OCI-M2 (cell line): ENCODE data around the gene WDR47.

Source experiments
- DNase-seq: peaks from one replicate; lab custom pipeline; 2025; ENCODE audit not compliant: unreplicated experiment; lab: John Stamatoyannopoulos, UW

The WDR47 gene

DNA sequence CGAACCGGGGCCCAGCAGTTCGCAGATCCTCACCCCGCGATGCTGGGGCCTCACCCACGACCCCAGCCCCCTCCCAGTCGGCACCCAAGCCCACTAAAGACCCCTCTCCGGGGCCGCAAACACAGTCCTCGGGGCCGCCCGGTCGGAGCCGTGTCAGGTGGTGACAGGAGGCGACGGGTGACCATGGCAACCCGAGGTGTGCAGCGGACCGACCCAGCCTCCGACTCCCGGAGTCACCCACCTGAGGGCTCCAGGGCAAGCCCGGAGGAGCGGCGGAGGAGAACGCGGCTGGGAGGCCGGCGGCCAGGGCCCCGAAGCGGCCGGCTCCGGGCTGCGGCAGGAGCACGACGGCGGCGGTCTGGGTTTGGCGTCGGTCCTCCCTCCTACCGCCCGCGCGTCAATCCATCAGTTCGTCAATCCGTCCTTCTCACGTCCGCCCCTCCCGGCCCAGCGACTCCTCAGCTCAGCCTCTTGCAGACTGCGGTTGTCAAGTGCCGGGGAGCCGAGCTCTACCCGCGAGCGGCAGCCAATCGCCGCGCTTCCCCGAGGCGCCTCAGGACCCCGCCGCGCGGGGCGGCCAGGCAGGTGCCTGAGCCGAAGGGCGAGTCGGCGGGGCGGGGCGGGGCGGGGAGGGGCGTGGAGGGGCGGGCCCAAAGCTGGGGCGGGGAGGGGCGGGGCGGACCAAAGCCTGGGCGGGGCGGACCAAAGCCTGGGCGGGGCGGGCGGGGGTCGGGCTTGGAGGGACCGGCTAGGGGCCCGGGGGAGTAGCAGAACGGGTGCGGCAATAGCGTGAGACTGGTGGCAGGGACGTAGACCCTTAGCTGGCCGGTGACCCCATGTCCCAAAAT, at the start of gene WDR47:
Gene WDR47 (minus strand): TSS at position 482 of the 848 bp plus-strand sequence. CDS start 18,590 bp downstream, outside the sequence.
- DNase-seq: no peak

DNA sequence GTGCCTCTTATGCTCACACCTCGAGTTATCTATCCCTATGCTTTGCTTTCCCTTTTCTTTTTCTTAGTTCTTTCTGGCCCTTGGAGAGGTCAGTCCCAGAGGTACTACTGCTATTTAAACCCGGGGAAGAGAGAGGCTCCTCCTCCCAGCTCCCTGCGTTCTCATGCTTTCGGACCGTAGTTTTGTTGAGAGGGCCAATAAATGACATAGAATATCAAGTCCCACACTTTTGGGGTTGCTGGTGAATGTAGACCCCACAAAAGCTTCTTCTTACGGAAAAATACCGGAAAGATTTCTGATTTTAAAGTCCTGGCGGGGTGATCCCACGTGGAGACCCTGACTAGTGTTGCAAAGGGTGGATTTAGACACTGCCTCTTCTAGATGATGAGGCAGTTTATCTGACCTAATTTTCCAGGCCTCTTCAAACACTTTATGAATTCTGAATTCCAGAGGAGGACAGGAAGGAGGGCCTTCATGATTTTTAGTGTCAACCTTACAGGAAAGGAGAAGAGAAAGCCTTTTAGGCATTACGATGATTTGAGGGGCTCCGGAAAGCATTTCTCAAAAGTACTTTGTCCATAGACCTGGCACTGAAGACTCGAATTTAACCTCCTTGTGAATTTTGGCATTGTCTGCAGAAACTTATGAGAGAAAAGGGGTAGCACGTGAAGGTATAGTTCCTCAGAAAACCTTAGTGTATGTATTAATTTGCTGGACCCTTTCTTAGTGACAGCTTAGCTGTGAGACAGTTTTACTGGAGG, 49.4 kb upstream of the WDR47 start:
- DNase-seq: no peak

DNA sequence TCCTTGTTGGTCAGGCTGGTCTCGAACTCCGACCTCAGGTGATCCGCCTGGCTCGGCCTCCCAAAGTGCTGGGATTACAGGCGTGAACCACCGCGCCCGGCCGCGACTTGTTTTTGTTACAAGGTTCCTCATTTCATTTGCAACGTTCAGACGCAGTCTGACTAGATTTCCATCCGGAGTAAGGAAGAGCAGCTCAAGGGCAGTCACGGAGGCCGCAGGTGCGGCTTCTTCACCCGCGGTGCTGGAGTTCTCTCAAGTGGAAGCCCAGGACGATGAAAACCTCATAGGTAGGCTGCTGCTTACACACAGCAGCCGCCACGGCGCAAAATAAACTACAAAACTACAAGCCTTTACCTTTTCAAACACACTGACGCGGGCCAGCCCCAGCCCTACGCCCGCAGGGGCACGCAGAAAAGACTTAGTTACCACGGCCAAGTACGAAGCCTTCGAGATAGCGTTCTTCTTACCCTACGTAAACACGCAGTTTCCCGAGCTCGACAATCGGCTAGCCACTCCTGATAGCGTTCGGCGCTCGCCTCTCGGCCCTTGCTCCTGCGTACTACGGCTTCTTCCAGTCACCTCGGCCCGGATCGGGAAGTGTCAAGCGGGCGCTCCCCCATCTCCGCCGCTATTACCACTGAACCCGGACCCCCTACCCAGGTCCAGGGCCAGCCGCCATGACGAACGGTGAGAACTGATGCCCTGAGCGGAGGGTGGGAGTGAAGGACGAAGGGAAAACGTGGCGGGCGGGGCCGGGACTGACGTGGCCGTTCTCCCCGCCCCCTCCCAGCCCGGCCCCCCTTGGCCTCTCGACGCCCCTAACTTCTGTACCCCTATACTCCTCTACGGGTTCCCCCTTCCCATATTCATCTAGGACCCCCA, 48.5 kb upstream of the WDR47 start, which contains the start of gene TMEM167B:
Gene TMEM167B (plus strand): TSS at position 569 of the 882 bp plus-strand sequence. CDS start 109 bp downstream, at position 678.
- DNase-seq: peak; percentile 80

DNA sequence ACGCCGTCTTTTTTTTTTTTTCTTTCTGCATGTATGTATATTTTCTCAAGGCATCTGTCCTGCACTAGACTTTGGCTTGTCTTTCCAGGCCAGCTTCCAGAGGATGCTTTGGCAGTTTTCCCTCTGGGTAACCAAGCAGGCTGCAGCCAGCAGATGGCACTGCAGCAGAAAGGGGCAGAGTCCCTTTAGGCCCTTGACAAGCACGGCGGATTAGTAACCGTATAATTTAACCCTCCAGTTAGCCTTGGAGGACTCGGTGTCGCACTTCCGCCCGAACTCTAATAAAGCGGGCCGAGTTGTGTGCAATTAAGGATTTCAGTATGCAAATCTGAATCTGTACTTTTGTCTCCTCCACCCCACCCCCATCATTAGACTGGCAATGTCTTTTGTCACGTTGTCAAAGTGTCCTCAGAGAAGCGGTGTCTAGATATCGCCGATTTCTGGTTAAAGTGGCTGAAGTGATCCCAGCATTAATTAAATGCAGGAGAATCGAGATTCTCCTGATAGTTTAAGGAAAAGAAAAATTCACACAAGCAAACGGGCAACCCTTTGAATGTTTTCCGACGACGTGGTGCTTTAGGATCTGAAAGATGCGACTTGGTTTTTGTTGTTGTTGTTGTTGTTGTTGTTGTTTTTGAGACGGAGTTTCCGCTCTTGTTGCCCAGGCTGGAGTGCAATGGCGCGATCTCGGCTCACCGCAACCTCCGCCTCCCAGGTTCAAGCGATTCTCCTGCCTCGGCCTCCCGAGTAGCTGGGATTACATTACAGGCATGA, 47.5 kb upstream of the WDR47 start:
- peak; percentile 20 for DNase-seq

DNA sequence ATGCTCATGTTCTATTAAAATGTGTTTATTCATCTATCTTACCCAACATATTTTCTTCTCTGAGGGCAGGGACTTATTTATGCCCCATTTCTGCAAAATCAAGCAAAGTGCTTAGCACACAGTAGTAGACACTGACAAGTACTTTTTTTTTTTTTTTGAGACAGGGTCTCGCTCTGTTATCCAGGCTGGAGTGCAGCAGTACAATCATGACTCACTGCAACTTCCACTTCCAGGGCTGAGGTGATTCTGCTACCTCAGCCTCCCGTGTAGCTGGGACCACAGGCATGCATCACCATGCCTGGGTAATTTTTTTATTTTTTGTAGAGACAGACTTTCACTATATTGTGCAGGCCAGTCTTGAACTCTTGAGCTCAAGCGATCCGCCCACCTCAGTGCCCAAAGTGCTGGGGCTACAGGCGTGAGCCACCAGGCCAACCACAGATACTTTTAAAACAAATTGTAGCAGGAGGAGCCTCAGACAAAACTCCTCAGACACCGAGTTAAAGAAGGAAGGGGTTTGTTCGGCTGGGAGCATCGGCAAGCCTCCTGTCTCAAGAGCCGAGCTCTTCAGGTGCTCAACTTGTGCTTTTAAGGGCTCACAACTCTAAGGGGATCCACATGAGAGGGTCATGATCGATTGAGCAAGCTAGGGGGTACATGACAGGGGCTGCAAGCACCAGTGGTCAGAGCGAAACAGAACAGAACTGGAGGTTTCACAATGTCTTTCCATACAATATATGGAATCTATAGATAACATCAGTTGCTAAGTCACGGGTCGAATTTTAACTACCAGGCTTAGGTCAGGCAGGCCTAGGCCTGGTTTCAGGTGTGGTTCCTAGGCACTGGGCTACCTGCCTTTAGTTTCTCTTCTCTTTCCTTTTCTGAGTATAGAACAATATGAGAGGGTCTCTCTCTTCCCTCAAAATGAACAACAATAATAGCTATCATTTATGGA, 42.9 kb upstream of the WDR47 start:
- DNase-seq: no peak

DNA sequence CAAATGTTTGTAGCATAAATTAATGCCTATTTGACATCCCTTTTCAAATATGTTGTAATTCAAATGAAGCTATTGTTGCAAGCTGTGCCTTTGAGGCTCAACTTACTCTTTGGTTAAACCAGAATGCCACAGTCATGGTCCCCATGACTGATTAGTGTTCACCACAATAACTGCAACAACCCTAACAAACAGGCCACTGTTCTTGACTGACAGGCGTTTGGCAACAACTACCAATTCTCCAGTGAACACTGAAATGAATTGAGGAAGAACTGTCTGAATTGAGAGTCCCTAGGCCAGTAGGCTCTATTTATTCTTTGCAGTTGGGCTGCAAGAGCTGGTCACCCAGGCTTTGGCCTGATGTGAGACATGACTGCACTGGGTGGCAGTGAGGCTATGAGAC, 42.0 kb upstream of the WDR47 start:
- no peak for DNase-seq

DNA sequence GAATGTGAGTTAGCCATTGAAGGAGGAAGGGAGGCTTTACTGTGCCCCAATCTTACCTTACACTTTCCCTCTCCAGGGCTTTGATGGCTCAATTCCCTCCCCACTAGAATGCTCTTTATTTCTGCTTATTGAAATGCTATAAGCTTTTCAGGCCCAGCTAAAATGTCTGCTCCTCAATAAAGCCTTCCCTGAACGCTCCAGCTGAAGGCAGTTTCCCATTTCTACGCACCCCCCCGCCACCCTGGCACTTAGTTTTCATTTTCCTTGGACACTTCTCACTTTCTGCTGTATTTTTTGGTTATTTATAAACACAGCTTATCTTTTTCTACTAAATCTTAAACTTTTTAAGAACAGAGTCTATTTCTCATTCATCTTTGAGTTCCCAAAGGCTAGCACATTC, 41.6 kb upstream of the WDR47 start:
- no peak for DNase-seq

- DNase-seq: no peak
Measured at GRCh38 chr1:109080441-109081082, 38.7 kb upstream of the WDR47 start.

GRCh38 chr1:109079240-109079622, 37.3 kb upstream of the WDR47 start:
- no peak for DNase-seq

GRCh38 chr1:109078317-109078716, 36.4 kb upstream of the WDR47 start:
- no peak for DNase-seq

- DNase-seq: peak; percentile 21
Measured at GRCh38 chr1:109075531-109076490, 33.9 kb upstream of the WDR47 start, which contains the start of gene TAF13. TAF13 (minus strand) TSS chr1:109076003; CDS start chr1:109075947, 56 bp downstream.

DNA sequence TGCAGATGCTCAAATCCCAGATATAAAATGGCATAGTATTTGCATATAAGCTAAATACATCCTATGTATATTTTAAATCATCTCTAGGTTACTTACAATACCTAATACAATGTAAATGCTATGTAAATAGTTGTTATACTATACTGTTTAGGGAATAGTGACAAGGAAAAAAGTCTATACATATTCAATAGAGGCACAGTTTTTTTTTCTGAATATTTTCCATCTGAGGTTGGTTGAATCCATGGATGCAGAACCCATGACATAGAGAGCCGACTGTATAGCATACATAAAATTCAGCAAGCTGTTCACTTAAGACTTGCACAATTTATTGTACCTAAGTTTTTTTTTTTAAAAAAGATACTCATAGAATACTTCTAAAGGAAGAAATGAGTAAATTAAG, 27.4 kb upstream of the WDR47 start:
- DNase-seq: no peak

GRCh38 chr1:109067883-109068282, 26.0 kb upstream of the WDR47 start:
- DNase-seq: no peak

- DNase-seq: no peak
Measured at GRCh38 chr1:109065137-109065536, 23.2 kb upstream of the WDR47 start.

GRCh38 chr1:109061183-109061582, 19.3 kb upstream of the WDR47 start:
- DNase-seq: no peak

- DNase-seq: no peak
Measured at GRCh38 chr1:109060707-109061106, 18.8 kb upstream of the WDR47 start.

DNA sequence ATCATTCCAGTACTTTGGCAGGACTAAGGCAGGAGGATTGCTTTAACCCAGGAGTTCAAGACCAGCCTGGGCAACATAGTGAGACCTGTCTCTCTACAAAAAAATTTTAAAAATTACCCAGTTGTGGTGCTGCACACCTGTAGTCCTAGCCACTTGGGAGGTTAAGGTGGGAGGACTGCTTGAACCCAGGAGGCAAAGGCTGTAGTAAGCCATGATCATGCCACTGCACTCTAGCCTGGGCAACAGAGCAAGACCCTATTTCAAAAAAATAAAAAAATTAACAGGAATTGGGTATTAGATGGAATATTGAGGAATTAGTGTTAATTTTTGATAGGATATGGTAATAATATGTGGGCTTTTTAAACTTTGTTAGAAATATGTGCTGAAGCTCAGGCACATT, 17.1 kb upstream of the WDR47 start:
- no peak for DNase-seq
